K562 (cell line): ENCODE results near the gene ZNF487. TPM values are rescaled to one million over a fixed set of nuclear protein-coding genes. Genes with fewer than 3 reads are reported as not detected.

Experiments
- EGR1 ChIP-seq: fragments of 450-650 bp; conservative IDR thresholded peaks from 2 replicates; pipeline ENCODE4 v1.6.1; 2017; ENCODE audit warnings: mild to moderate bottlenecking
- FOXA3 ChIP-seq, 2 experiments: fragments of 450-650 bp in 1 of 2; sonication (generic) in 1 of 2; formaldehyde crosslinking; IDR thresholded peaks in 1 of 2; conservative IDR thresholded peaks in 1 of 2; 2 replicates each; pipeline versions ENCODE4 v1.4.0 to v1.8.0; 2020 to 2022; ENCODE audit warnings: mild to moderate bottlenecking in 2 of 2, missing genetic modification reagents in 1 of 2
- HNRNPH1 ChIP-seq: fragments of 200-400 bp; formaldehyde crosslinking; optimal IDR thresholded peaks from 2 replicates; pipeline ENCODE3; 2017; ENCODE audit warnings: low read depth, mild to moderate bottlenecking, low read length, moderate library complexity
- NR0B1 ChIP-seq: fragments of 450-650 bp; IDR thresholded peaks from one replicate; pipeline ENCODE4 v1.6.1; 2018; ENCODE audit warnings: mild to moderate bottlenecking, moderate library complexity; ENCODE audit not compliant: partially characterized antibody
- PHF21A ChIP-seq: fragments of 450-650 bp; IDR thresholded peaks from 2 replicates; pipeline ENCODE4 v1.6.1; 2017; ENCODE audit warnings: low read depth, borderline replicate concordance
- SLC30A9 ChIP-seq: fragments of 250-450 bp; sonication (Bioruptor Pico); IDR thresholded peaks from 2 replicates; pipeline ENCODE4 v1.8.0; 2022; ENCODE audit warnings: mild to moderate bottlenecking, moderate library complexity
- SRSF7 ChIP-seq: fragments of 200-400 bp; formaldehyde crosslinking; optimal IDR thresholded peaks from 2 replicates; pipeline ENCODE3; 2017; ENCODE audit warnings: mild to moderate bottlenecking, low read depth, low read length
- TEAD4 ChIP-seq, 2 experiments: sonication (generic) in 1 of 2; formaldehyde crosslinking in 1 of 2; IDR thresholded peaks; 2 replicates each; pipeline versions ENCODE4 v1.6.1 to v1.8.0; 2012 to 2022; ENCODE audit warnings: borderline replicate concordance in 1 of 2, inconsistent platforms in 1 of 2, low read length in 1 of 2, mild to moderate bottlenecking in 1 of 2, missing genetic modification reagents in 1 of 2
- YBX1 ChIP-seq: fragments of 450-650 bp; IDR thresholded peaks from 2 replicates; pipeline ENCODE4 v1.7.1; 2016; ENCODE audit warnings: mild to moderate bottlenecking
- ZBTB12 ChIP-seq: fragments of 250-450 bp; sonication (Bioruptor Pico); IDR thresholded peaks from 2 replicates; pipeline ENCODE4 v1.4.0; 2020
- ZKSCAN1 ChIP-seq: fragments of 150-350 bp; IDR thresholded peaks from 2 replicates; pipeline ENCODE4 v1.6.1; 2016; ENCODE audit warnings: low read depth, low read length
- ZNF707 ChIP-seq: fragments of 250-450 bp; sonication (Bioruptor Pico); conservative IDR thresholded peaks from 2 replicates; pipeline ENCODE4 v1.8.0; 2022; ENCODE audit warnings: inconsistent platforms, mild to moderate bottlenecking, moderate library complexity
- polyA plus RNA-seq, 8 experiments: library from polyadenylated mRNA; depleted of rRNA in 4 of 8; stranded (reverse) in 5 of 8; unstranded in 3 of 8; fragments of >200 nt; fragmentation: Nextera tagmentation in 2 of 8; fragmentation: Illumina TruSeq in 1 of 8; extraction: Ambion mirVana in 2 of 8; extraction: Trizol in 1 of 8; gene quantifications; 2 replicates each; pipeline versions ENCODE4 v1.2.1 to v1.2.3, GENCODE V29; 2011 to 2014; ENCODE audit warnings: inconsistent platforms in 1 of 8, missing spikeins in 1 of 8
- total RNA-seq, 7 experiments: library from RNA; depleted of rRNA in 6 of 7; stranded (reverse); fragments of >200 nt in 6 of 7; fragmentation: Illumina TruSeq in 2 of 7; extraction: Trizol in 2 of 7; gene quantifications; 2 replicates each; pipeline versions ENCODE4 v1.2.1 to v1.2.3, GENCODE V29; 2011 to 2021; ENCODE audit warnings: low replicate concordance in 1 of 7
- TF ChIP-seq, protein P1 (sequence below), 2 experiments: fragments of 450-650 bp in 1 of 2; sonication (generic) in 1 of 2; formaldehyde crosslinking in 1 of 2; IDR thresholded peaks; 2 replicates each; pipeline versions ENCODE4 v1.7.1 to v1.9.0; 2016 to 2022; ENCODE audit warnings: inconsistent platforms in 1 of 2, mild to moderate bottlenecking in 1 of 2, missing genetic modification reagents in 1 of 2

ZNF487 gene
- total and polyA plus RNA-seq, 9 of the 15 experiments (the other 6 are each of a cell fraction or from before 2014, with no cell fraction given) = 1.9 to 6.5 (median 4.2) TPM

- TF ChIP-seq TEAD4 (IDR thresholded peaks at IDR 0.05; ENCODE audit: low read length) = peak; percentile 51
- TF ChIP-seq TEAD4 (CRISPR knock-in tag; IDR thresholded peaks at IDR 0.05; ENCODE audit: borderline replicate concordance) = no peak; the same call in 1 of the 2 replicates
- TF ChIP-seq HNRNPH1 = no peak
- no peak for TF ChIP-seq NR0B1
- TF ChIP-seq EGR1 = peak; percentile 98
- TF ChIP-seq ZNF707 (CRISPR knock-in tag) = no peak
- TF ChIP-seq FOXA3 (CRISPR knock-in tag; conservative IDR thresholded peaks at IDR 0.05 in 1 of 2, IDR thresholded peaks at IDR 0.05 in 1 of 2) = peak in 1 of 2 experiments; percentile 72; a peak in 1 of 4 replicates
- TF ChIP-seq ZBTB12 (CRISPR knock-in tag) = 0 out of 2 replicates have a peak, but pooled peaks have one; percentile 1
- TF ChIP-seq ZKSCAN1 = peak; percentile 36; the same call in 1 of the 2 replicates
- TF ChIP-seq PHF21A = 0 out of 2 replicates have a peak, but pooled peaks have one; percentile 97
- TF ChIP-seq, protein P1, sequence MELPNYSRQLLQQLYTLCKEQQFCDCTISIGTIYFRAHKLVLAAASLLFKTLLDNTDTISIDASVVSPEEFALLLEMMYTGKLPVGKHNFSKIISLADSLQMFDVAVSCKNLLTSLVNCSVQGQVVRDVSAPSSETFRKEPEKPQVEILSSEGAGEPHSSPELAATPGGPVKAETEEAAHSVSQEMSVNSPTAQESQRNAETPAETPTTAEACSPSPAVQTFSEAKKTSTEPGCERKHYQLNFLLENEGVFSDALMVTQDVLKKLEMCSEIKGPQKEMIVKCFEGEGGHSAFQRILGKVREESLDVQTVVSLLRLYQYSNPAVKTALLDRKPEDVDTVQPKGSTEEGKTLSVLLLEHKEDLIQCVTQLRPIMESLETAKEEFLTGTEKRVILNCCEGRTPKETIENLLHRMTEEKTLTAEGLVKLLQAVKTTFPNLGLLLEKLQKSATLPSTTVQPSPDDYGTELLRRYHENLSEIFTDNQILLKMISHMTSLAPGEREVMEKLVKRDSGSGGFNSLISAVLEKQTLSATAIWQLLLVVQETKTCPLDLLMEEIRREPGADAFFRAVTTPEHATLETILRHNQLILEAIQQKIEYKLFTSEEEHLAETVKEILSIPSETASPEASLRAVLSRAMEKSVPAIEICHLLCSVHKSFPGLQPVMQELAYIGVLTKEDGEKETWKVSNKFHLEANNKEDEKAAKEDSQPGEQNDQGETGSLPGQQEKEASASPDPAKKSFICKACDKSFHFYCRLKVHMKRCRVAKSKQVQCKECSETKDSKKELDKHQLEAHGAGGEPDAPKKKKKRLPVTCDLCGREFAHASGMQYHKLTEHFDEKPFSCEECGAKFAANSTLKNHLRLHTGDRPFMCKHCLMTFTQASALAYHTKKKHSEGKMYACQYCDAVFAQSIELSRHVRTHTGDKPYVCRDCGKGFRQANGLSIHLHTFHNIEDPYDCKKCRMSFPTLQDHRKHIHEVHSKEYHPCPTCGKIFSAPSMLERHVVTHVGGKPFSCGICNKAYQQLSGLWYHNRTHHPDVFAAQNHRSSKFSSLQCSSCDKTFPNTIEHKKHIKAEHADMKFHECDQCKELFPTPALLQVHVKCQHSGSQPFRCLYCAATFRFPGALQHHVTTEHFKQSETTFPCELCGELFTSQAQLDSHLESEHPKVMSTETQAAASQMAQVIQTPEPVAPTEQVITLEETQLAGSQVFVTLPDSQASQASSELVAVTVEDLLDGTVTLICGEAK (IDR thresholded peaks at IDR 0.05) = no peak
- TF ChIP-seq, protein P1 (CRISPR knock-in tag; IDR thresholded peaks at IDR 0.05) = peak; percentile 55; the same call in 1 of the 2 replicates
- TF ChIP-seq YBX1 = no peak
- TF ChIP-seq SRSF7 = no peak
- no peak for TF ChIP-seq SLC30A9 (CRISPR knock-in tag)
Measured at GRCh38 chr10:43407576-43408330, 29.2 kb upstream of the ZNF487 start (continued).
